Stimulated activated CD8-positive, alpha-beta memory T cell treated with anti-CD3 and anti-CD28 coated beads, Interleukin-4, amount 100 ng/mL, for 4 hours (primary cell): ENCODE results near the gene FXR1.

Experiments
- DNase-seq, 2 donors: peaks; one replicate each; pipeline ENCODE4 v3.0.0-alpha.2; 2020; ENCODE audit warnings: low read depth in 2 of 2, low spot score in 1 of 2

FXR1 gene

DNA sequence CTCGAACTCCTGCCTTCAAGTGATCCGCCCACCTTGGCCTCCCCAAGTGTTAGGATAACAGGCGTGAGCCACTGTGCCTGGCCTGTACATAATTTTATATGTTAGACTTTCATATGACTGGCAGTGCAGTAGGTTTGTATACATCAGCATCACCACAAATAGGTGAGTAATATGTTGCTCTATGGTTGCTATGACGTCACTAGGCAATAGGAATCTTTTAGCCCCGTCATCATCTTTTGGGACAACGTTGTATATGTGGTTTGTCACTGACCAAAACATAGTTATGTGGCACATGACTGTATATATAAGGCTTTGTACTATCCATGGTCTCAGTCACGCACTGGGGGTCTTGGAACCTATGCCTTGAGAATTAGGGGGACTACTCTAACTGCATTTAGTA is 94.1 kb downstream of the FXR1 start:
- DNase-seq = no peak

DNA sequence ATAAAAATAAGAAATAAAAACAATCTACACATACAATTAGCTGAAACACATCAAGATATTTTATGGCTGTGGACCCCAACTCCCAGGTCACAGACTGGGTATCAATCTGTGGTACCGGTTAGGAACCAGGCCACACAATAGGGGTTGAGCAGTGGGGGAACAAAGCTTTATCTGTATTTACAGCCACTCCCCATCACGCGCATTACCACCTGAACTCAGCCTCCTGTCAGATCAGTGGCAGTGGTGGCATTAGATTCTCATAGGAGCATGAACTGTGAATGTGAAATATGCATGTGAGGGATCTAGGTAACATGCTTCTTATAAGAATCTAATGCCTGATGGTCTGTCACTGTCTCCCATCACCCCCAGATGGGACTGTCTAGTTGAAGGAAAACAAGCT is 94.8 kb downstream of the FXR1 start:
- no peak for DNase-seq

DNA sequence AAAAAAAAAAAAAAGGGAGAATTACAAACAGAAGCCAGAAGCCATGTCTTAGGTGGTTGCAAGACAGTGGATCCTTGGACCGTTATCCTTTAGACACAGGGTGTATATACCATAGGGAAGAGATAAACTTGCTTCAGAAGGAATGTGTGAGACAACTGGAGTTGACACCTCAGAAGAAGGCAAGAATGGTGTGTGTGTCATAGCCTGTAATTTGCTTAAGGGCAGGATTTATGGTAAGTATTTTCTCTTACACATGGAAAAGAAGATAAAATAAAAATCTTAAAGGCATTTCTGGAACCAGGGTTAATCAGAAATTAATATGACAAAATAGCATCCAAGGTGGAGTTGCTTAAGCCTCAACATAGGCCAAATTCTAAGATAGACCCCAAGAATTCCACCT is 96.3 kb downstream of the FXR1 start:
- no peak for DNase-seq

DNA sequence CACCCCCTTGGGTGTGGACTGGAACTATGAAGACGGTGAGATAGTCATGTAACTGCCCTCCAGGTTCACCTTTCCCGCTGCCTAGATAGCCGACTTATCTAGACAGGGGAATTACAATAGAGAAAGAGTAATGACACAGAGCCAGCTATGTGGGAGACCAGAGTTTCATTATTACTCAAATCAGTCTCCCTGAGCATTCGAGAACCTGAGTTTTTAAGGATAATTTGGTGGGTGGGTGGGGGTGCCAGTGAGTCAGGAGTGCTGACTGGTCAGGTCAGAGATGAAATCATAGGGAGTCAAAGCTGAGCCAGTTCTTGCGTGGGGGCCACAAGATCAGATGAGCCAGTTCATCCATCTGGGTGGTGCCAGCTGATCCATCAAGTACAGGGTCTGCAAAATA is 96.8 kb downstream of the FXR1 start:
- DNase-seq = no peak

DNA sequence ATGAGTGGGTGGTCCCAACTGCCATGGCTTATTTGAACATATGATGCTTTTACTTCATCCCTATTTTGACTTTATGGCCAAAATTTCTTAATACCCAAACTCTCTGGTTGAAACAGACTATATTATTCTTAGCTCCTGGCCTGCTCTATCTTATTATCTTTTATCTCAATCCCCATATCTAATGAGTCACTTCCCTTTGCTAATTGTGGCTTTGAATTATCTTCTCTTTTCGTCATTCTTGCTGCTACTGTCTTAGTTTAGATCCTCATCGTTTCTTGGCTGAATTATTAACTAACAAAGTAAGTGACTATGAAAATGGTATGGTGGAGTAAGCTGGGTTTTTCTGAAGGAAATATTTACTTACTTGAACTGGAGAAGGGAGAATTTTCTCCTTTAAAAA is 105.2 kb downstream of the FXR1 start:
- DNase-seq = no peak

DNA sequence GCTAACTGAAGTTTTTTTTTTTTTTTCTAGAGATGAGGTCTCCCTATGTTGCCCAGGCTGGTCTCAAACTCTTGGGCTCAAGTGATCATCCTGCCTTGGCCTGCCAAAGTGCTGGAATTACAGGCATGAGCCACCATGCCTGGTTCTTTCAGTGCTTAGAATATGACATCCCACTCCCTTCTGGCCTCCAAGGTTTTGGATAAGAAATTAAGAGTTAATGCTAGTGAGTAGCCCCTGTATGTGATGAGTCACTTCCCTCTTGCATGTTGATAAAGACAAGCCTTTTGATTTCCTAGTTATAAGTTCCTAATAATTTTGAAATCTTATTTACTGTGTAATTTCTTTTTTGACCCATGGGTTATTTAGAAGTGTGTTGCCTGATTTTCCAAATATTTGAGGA is 112.7 kb downstream of the FXR1 start:
- DNase-seq = no peak

DNA sequence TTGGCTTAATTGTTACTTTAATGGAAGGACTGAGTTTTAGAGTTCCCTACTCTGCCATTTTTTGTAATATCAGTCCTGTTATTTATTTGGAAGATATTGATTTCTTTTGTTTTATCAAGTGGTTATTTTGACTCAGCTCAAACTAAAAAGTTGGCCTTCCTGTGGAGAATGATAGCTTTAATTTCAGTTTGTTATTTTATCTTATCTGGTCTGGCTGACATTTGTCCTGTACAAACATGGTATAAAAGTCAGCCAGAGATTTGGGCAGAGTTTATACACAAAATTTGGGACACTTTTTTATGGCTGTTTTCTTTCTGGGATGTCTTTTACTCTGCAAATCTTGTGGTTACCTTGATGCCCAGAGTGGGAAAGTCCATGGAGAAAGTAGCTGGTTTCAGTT is 118.5 kb downstream of the FXR1 start:
- DNase-seq = no peak
